Mesenchymal stem cell (in vitro differentiated cells and primary cell): Measurements from ENCODE around the gene RGS7.

Experiments used
- DNase-seq: peaks from one replicate; pipeline ENCODE4 v3.0.0-alpha.2; 2013
- H2AFZ ChIP-seq: one replicate; pipeline ENCODE4 v1.6.1; 2013; ENCODE audit warnings: low read depth, mild to moderate bottlenecking, control low read depth, inconsistent platforms, low read length, moderate library complexity
- H2AK5ac ChIP-seq: 2 replicates; pipeline ENCODE4 v1.6.1; 2013; ENCODE audit warnings: low read length, moderate library complexity, mild to moderate bottlenecking, inconsistent platforms; ENCODE audit not compliant: severe bottlenecking
- H2BK120ac ChIP-seq: one replicate; pipeline ENCODE4 v1.6.1; 2013; ENCODE audit warnings: low read depth, mild to moderate bottlenecking, inconsistent platforms, low read length, moderate library complexity
- H2BK12ac ChIP-seq, 2 experiments: one replicate each; pipeline ENCODE4 v1.6.1; 2013; ENCODE audit warnings: inconsistent platforms in 2 of 2, low read length in 2 of 2, mild to moderate bottlenecking in 2 of 2, moderate library complexity in 2 of 2, control low read depth in 1 of 2
- H2BK15ac ChIP-seq: one replicate; pipeline ENCODE4 v1.6.1; 2013; ENCODE audit warnings: mild to moderate bottlenecking, low read depth, inconsistent platforms; ENCODE audit not compliant: poor library complexity, severe bottlenecking
- H2BK5ac ChIP-seq: 2 replicates; pipeline ENCODE4 v1.6.1; 2013; ENCODE audit warnings: low read depth, mild to moderate bottlenecking, low read length, control low read depth, inconsistent platforms; ENCODE audit not compliant: poor library complexity, severe bottlenecking
- H3K14ac ChIP-seq, 2 experiments: one replicate each; pipeline ENCODE4 v1.6.1; 2013; ENCODE audit warnings: inconsistent platforms in 2 of 2, low read length in 2 of 2, control low read depth in 1 of 2, mild to moderate bottlenecking in 1 of 2, moderate library complexity in 1 of 2
- H3K18ac ChIP-seq, 2 experiments: one replicate each; pipeline ENCODE4 v1.6.1; 2013; ENCODE audit warnings: inconsistent platforms in 2 of 2, low read length in 2 of 2, control low read depth in 1 of 2, low read depth in 1 of 2, mild to moderate bottlenecking in 1 of 2
- H3K23ac ChIP-seq, 2 experiments: one replicate each; pipeline ENCODE4 v1.6.1; 2013; ENCODE audit warnings: inconsistent platforms in 2 of 2, low read length in 2 of 2, mild to moderate bottlenecking in 2 of 2, moderate library complexity in 2 of 2, control low read depth in 1 of 2
- H3K27ac ChIP-seq: 2 replicates; pipeline ENCODE4 v1.5.1; 2013; ENCODE audit warnings: mild to moderate bottlenecking, moderate library complexity, low read length, control low read depth, inconsistent platforms; ENCODE audit not compliant: poor library complexity, severe bottlenecking
- H3K27me3 ChIP-seq, 2 experiments: 2 replicates each; pipeline versions ENCODE4 v1.6.1 to v1.7.0; 2013; ENCODE audit warnings: low read length in 2 of 2, mild to moderate bottlenecking in 2 of 2, moderate library complexity in 2 of 2, control low read depth in 1 of 2, inconsistent platforms in 1 of 2; ENCODE audit not compliant: control insufficient read depth in 1 of 2, insufficient read depth in 1 of 2
- H3K36me3 ChIP-seq, 2 experiments: 2 replicates each; pipeline versions ENCODE4 v1.6.1 to v1.7.0; 2013; ENCODE audit warnings: low read length in 2 of 2, control low read depth in 1 of 2, inconsistent platforms in 1 of 2, low read depth in 1 of 2, mild to moderate bottlenecking in 1 of 2; ENCODE audit not compliant: insufficient read depth in 2 of 2, control insufficient read depth in 1 of 2
- H3K4ac ChIP-seq, 2 experiments: one replicate each; pipeline ENCODE4 v1.6.1; 2013; ENCODE audit warnings: inconsistent platforms in 2 of 2, low read length in 2 of 2, mild to moderate bottlenecking in 2 of 2, moderate library complexity in 2 of 2, control low read depth in 1 of 2, low read depth in 1 of 2
- H3K4me1 ChIP-seq: 2 replicates; pipeline ENCODE4 v1.6.1; 2013; ENCODE audit warnings: low read depth, low read length, control low read depth; ENCODE audit not compliant: control insufficient read depth, insufficient read depth
- H3K4me2 ChIP-seq: 2 replicates; pipeline ENCODE4 v1.6.1; 2013; ENCODE audit warnings: low read length, mild to moderate bottlenecking, inconsistent platforms; ENCODE audit not compliant: poor library complexity, severe bottlenecking
- H3K4me3 ChIP-seq, 2 experiments: 2 replicates each; pipeline versions ENCODE4 v1.5.1 to v1.7.0; 2013; ENCODE audit warnings: low read length in 2 of 2, mild to moderate bottlenecking in 2 of 2, control low read depth in 1 of 2, low read depth in 1 of 2; ENCODE audit not compliant: insufficient read depth in 1 of 2
- H3K79me1 ChIP-seq: replicated peaks from 2 replicates; pipeline ENCODE4 v1.6.1; 2013; ENCODE audit warnings: mild to moderate bottlenecking, control low read depth, low read length, inconsistent platforms; ENCODE audit not compliant: poor library complexity, severe bottlenecking
- H3K9ac ChIP-seq: 2 replicates; pipeline ENCODE4 v1.7.0; 2013; ENCODE audit warnings: mild to moderate bottlenecking, low read length, moderate library complexity
- H3K9me3 ChIP-seq: 2 replicates; pipeline ENCODE4 v1.7.0; 2013; ENCODE audit warnings: mild to moderate bottlenecking, low read length; ENCODE audit not compliant: control insufficient read depth
- H4K8ac ChIP-seq: one replicate; pipeline ENCODE4 v1.6.1; 2013; ENCODE audit warnings: inconsistent platforms, mild to moderate bottlenecking, low read length, moderate library complexity
- H4K91ac ChIP-seq: one replicate; pipeline ENCODE4 v1.6.1; 2013; ENCODE audit warnings: mild to moderate bottlenecking, low read length, inconsistent platforms
- WGBS: methylation state at CpG from one replicate; pipeline ENCODE4 v1.1.7; 2013; ENCODE audit warnings: mixed read lengths; 5-methylcytosine and 5-hydroxymethylcytosine counted together

Gene RGS7

DNA sequence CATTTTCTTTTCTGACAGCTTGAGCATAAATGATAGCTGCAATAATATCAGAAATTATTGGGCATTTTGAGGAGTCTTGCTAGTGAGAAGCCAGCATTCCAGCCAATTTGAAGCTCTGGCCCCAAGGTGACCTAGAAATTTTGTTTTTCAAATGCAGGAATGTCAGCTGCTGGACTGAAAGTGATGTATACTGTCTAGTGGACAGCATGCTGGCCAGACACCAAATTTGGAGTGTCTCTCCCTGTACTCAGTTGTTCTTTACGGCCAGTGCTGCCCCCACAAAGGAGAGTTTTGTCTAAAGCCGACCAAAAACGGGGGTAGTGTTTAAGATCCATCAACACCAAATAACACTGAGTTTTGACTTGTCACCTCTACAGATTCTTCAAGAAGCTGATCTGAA, 5.2 kb downstream of the RGS7 start:
- Histone ChIP-seq H2BK120ac (no peak overlapping the region), H4K8ac (no peak overlapping the region), H3K27ac (no peak overlapping the region), H3K4me1 (no peaks in the 10 kb centered on the region), H2AFZ (no peak overlapping the region), H3K14ac (no peak overlapping the region), H3K4me2 (no peak overlapping the region), H2BK5ac (no peak overlapping the region), H3K23ac (no peak overlapping the region), H2BK12ac (no peak overlapping the region), H3K4me3 (no peak overlapping the region), H3K79me1 (no peaks in the 10 kb centered on the region), H3K9me3 (no peaks in the 10 kb centered on the region), H2BK15ac (no peak overlapping the region), H3K27me3 (peaks cover 0 to 11% of the 10 kb centered on the region in 2 experiments), H3K18ac (no peak overlapping the region), H3K9ac (no peak overlapping the region), H3K36me3 (no peaks in the 10 kb centered on the region), H4K91ac (no peak overlapping the region), H3K4ac (no peak overlapping the region), H2AK5ac (no peak overlapping the region)
- WGBS: 65% methylated on average over 3 of the region's 3 CpGs
- DNase-seq: no peak

DNA sequence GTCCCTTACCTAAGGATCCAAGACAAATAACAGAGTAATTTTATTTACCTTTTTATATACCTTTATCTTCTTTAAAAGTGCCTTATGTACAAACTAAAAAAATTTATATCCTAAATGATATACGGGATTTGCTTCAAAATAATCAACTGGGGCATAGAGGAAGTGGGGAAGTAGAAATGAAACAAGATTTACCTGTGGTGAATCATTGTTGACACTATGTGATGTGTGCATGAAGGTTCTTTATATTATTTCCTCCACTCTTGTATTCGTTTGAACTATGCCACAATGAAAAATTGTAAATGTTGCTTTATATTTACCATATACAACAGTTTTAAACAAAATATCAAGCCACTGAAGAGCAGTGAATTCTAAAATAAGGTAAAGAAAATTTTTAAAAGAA, 13.0 kb downstream of the RGS7 start:
- Histone ChIP-seq H3K4me2 (no peak overlapping the region), H3K36me3 (no peaks in the 10 kb centered on the region), H3K14ac (no peak overlapping the region), H3K79me1 (no peaks in the 10 kb centered on the region), H3K4ac (no peak overlapping the region), H3K4me1 (no peaks in the 10 kb centered on the region), H2BK15ac (no peak overlapping the region), H2BK12ac (no peak overlapping the region), H2BK5ac (no peak overlapping the region), H3K23ac (no peak overlapping the region), H3K27ac (no peak overlapping the region), H3K18ac (no peak overlapping the region), H4K8ac (no peak overlapping the region), H2BK120ac (no peak overlapping the region), H2AK5ac (no peak overlapping the region), H3K9ac (no peak overlapping the region), H4K91ac (no peak overlapping the region), H3K27me3 (no peaks in the 10 kb centered on the region), H3K9me3 (no peaks in the 10 kb centered on the region), H2AFZ (no peak overlapping the region), H3K4me3 (no peak overlapping the region)
- no peak for DNase-seq
- whole genome bisulfite sequencing: 67% methylated on average over 1 of the region's 2 CpGs

DNA sequence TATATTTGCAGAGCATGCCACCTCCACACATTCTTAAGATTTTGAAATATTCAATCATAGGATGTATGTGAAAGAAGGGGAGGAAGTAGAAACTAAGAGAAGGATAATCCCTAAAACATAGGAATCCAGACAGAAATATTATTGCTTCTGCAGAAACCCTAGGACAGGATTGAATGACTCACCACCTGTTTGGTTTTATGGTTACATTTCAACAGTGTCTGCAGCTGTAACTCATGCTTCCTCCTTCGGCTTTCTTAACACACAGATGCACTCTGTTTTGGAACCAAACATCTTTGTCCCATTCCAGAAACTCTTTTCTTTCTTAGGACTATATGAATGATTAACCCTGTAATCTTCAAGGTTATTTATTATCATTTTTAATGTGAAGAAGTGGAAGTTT, 20.7 kb downstream of the RGS7 start:
- no peak overlapping the region for H3K4ac ChIP-seq
- no peak for DNase-seq
- no peaks in the 10 kb centered on the region for H3K79me1 ChIP-seq
- H2BK120ac ChIP-seq: no peak overlapping the region
- H3K23ac ChIP-seq: no peak overlapping the region
- no peak overlapping the region for H3K27ac ChIP-seq
- H4K91ac ChIP-seq: no peak overlapping the region
- no peak overlapping the region for H3K9ac ChIP-seq
- H3K27me3 ChIP-seq: no peaks in the 10 kb centered on the region
- H3K4me1 ChIP-seq: no peaks in the 10 kb centered on the region
- H3K4me2 ChIP-seq: no peak overlapping the region
- H2AFZ ChIP-seq: no peak overlapping the region
- no peak overlapping the region for H2AK5ac ChIP-seq
- H3K18ac ChIP-seq: no peak overlapping the region
- H3K14ac ChIP-seq: no peak overlapping the region
- H2BK5ac ChIP-seq: no peak overlapping the region
- no peak overlapping the region for H2BK12ac ChIP-seq
- H2BK15ac ChIP-seq: no peak overlapping the region
- no peaks in the 10 kb centered on the region for H3K9me3 ChIP-seq
- H4K8ac ChIP-seq: no peak overlapping the region
- H3K36me3 ChIP-seq: no peaks in the 10 kb centered on the region
- no peak overlapping the region for H3K4me3 ChIP-seq
- WGBS: 40% methylated on average over 1 of the region's 1 CpG

DNA sequence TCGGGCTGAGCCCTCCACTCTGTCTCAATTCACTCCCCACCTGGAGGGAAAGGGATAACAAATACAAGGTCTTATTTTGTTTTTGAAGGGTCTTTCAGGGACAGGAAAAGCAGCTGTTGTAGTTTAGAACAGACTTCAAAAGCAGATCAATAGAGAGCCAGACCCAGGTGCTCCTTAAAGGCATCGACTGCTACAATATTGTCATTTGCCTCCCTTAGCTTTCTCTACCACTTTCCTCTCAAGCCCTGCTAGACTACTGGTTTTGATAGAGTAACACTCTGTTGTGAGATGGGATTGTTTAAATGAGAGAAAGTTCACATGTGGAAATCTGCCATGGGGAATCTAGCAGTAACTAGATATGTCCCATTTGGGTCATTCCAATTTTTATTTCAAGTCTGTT, 24.0 kb downstream of the RGS7 start:
- no peak overlapping the region for H3K27ac ChIP-seq
- H3K4ac ChIP-seq: no peak overlapping the region
- no peak overlapping the region for H2AFZ ChIP-seq
- H3K18ac ChIP-seq: no peak overlapping the region
- H3K4me1 ChIP-seq: no peaks in the 10 kb centered on the region
- no peak overlapping the region for H3K4me3 ChIP-seq
- WGBS: 100% methylated on average over 1 of the region's 2 CpGs
- no peak overlapping the region for H2BK120ac ChIP-seq
- H3K14ac ChIP-seq: no peak overlapping the region
- no peak overlapping the region for H4K91ac ChIP-seq
- H2BK15ac ChIP-seq: no peak overlapping the region
- no peaks in the 10 kb centered on the region for H3K27me3 ChIP-seq
- no peak overlapping the region for H2BK5ac ChIP-seq
- no peak overlapping the region for H2AK5ac ChIP-seq
- no peak overlapping the region for H3K9ac ChIP-seq
- no peak overlapping the region for H4K8ac ChIP-seq
- no peaks in the 10 kb centered on the region for H3K36me3 ChIP-seq
- no peak overlapping the region for H3K23ac ChIP-seq
- H2BK12ac ChIP-seq: no peak overlapping the region
- DNase-seq: no peak
- H3K4me2 ChIP-seq: no peak overlapping the region
- no peaks in the 10 kb centered on the region for H3K79me1 ChIP-seq
- no peaks in the 10 kb centered on the region for H3K9me3 ChIP-seq
